SK-N-MC (cell line): ENCODE results near the gene RTL10.

Experiments used
- EZH2 ChIP-seq: fragments of 200-600 bp; sonication (generic); IDR thresholded peaks from one replicate; pipeline ENCODE4 v1.6.1; 2017; ENCODE audit warnings: antibody characterized with exemption
- FOXP2 ChIP-seq: optimal IDR thresholded peaks from 2 replicates; pipeline ENCODE3; 2011; ENCODE audit warnings: mild to moderate bottlenecking, moderate library complexity; ENCODE audit not compliant: insufficient read depth; ENCODE audit errors: extremely low read length, control extremely low read depth
- POLR2AphosphoS5 ChIP-seq: IDR thresholded peaks from 2 replicates; pipeline ENCODE4 v1.6.1; 2012; ENCODE audit warnings: mild to moderate bottlenecking, low read depth, low read length, borderline replicate concordance

DNA sequence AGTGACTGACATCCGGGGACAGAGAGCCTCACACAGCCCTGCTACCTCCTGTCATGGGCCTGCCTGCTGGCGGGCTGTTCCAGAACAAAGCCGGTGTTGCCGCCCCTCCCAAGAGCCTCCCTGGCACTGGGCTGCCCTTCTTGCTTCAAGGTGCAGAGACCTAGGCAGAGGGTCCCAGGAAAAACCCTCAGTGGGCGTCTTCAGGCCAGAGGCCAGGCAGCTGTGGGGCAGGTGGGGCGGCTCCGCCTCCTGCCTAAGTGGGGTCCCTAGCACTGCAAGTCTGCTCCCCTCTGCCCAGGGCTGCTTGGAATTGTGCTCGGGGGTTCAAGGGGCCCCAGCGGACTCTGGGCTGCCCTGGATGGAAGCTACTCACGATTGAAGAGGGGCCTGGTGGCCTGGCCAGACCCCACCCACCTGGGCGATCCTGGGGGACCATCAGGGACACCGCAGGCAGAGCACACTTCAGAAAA, 20.4 kb upstream of the RTL10 start:
- TF ChIP-seq POLR2AphosphoS5: no peak
- no peak for TF ChIP-seq FOXP2
- no peak for TF ChIP-seq EZH2
